GM12878 (cell line): ENCODE data around the gene ODAD2. TPM values are rescaled to one million over a fixed set of nuclear protein-coding genes. Genes with fewer than 3 reads are reported as not detected.

Experiments used
- ATAC-seq: fragments of 200-7000 bp; cut with Tn5 transposase; 3 replicates; pipeline ENCODE4 v1.9.1; 2020; ENCODE audit warnings: mild to moderate bottlenecking, moderate library complexity
- BruUV-seq: library from RNA; stranded (reverse); fragments of 400-500 nt; replicated peaks from 2 replicates; lab custom pipeline; 2021; lab: Mats Ljungman, UMichigan
- CTCF ChIA-PET: fragments of 300-600 bp; sonication (Branson Sonifier 250); formaldehyde crosslinking; extraction: SDS; loops from one replicate; lab custom pipeline; 2021; ENCODE audit warnings: inconsistent platforms; lab: Yijun Ruan, JAX
- POLR2A ChIA-PET: fragments of 350-600 bp; formaldehyde crosslinking; extraction: SDS; loops from one replicate; lab custom pipeline; 2021; ENCODE audit warnings: inconsistent platforms; lab: Charles Lee
- RAD21 ChIA-PET: fragments of 300-600 bp; sonication (Branson Sonifier 250); formaldehyde crosslinking; loops from one replicate; lab custom pipeline; 2023; ENCODE audit warnings: antibody characterized with exemption; ENCODE audit not compliant: unreplicated experiment; lab: Charles Lee
- SMC1A ChIA-PET: fragments of 300-600 bp; sonication (Branson Sonifier 250); formaldehyde crosslinking; loops from one replicate; lab custom pipeline; 2023; ENCODE audit not compliant: unreplicated experiment, uncharacterized antibody; lab: Charles Lee
- DNase-seq: peaks from one replicate; pipeline ENCODE4 v3.0.0-alpha.2; 2011; ENCODE audit warnings: low read depth, low spot score
- FAIRE-seq: peaks from 3 replicates; lab custom pipeline; 2011; peaks lifted over from hg19 to GRCh38; lab: Jason Lieb, UNC
- H2AFZ ChIP-seq: 2 replicates; pipeline ENCODE4 v1.6.0; 2011; ENCODE audit warnings: low read depth, low read length, control low read depth; ENCODE audit not compliant: control insufficient read depth
- H3K27ac ChIP-seq: 2 replicates; pipeline ENCODE4 v1.5.1; 2011; ENCODE audit warnings: control low read depth; ENCODE audit not compliant: control insufficient read depth, insufficient read depth
- H3K27me3 ChIP-seq, 2 experiments: replicated peaks in 1 of 2; 2 replicates each; pipeline versions ENCODE4 v1.6.0 to v1.6.1; 2011; ENCODE audit warnings: low read length in 1 of 2; ENCODE audit not compliant: control insufficient read depth in 2 of 2, insufficient read depth in 2 of 2
- H3K36me3 ChIP-seq, 2 experiments: 2 replicates each; pipeline ENCODE4 v1.5.1; 2011; ENCODE audit warnings: low read length in 1 of 2; ENCODE audit not compliant: control insufficient read depth in 2 of 2, insufficient read depth in 2 of 2
- H3K4me1 ChIP-seq: 2 replicates; pipeline ENCODE4 v1.6.1; 2011; ENCODE audit warnings: mild to moderate bottlenecking, low read length, moderate library complexity, mixed read lengths; ENCODE audit not compliant: control insufficient read depth, insufficient read depth
- H3K4me2 ChIP-seq: 2 replicates; pipeline ENCODE4 v1.6.0; 2011; ENCODE audit warnings: control low read depth; ENCODE audit not compliant: control insufficient read depth, insufficient read depth
- H3K4me3 ChIP-seq: fragments of 200-600 bp; sonication (generic); 2 replicates; pipeline ENCODE4 v1.5.1; 2016
- H3K79me2 ChIP-seq: 2 replicates; pipeline ENCODE4 v1.6.0; 2011; ENCODE audit warnings: low read length; ENCODE audit not compliant: control insufficient read depth, insufficient read depth
- H3K9ac ChIP-seq: 2 replicates; pipeline ENCODE4 v1.8.0; 2011; ENCODE audit warnings: low read length, control low read depth, mixed read lengths; ENCODE audit not compliant: control insufficient read depth, insufficient read depth
- H3K9me3 ChIP-seq: replicated peaks from 3 replicates; pipeline ENCODE4 v1.5.1; 2011; ENCODE audit warnings: mild to moderate bottlenecking, low read length; ENCODE audit not compliant: control insufficient read depth, insufficient read depth
- H4K20me1 ChIP-seq: 2 replicates; pipeline ENCODE4 v1.6.0; 2011; ENCODE audit not compliant: control insufficient read depth, insufficient read depth
- BMI1 ChIP-seq: fragments of 450-650 bp; IDR thresholded peaks from 2 replicates; pipeline ENCODE4 v1.6.1; 2016; ENCODE audit warnings: mild to moderate bottlenecking, moderate library complexity, borderline replicate concordance
- CBFB ChIP-seq: IDR thresholded peaks from 2 replicates; pipeline ENCODE4 v1.6.1; 2016; ENCODE audit warnings: antibody characterized with exemption, low read depth
- CBX5 ChIP-seq: sonication (generic); IDR thresholded peaks from 2 replicates; pipeline ENCODE4 v1.6.1; 2016; ENCODE audit warnings: low read depth, moderate library complexity, mild to moderate bottlenecking, inconsistent platforms
- CHD2 ChIP-seq: IDR thresholded peaks from 2 replicates; pipeline ENCODE4 v1.6.1; 2011; ENCODE audit warnings: low read depth, low read length, improper control_type of control experiment, borderline replicate concordance
- IKZF1 ChIP-seq: fragments of 450-650 bp; conservative IDR thresholded peaks from 2 replicates; pipeline ENCODE4 v1.6.1; 2017; ENCODE audit warnings: antibody characterized with exemption, mild to moderate bottlenecking
- IRF4 ChIP-seq: IDR thresholded peaks from 2 replicates; pipeline ENCODE4 v1.6.1; 2011; ENCODE audit warnings: low read depth, low read length
- IRF5 ChIP-seq: fragments of 450-650 bp; IDR thresholded peaks from 2 replicates; pipeline ENCODE4 v1.6.1; 2017; ENCODE audit warnings: borderline replicate concordance
- MAX ChIP-seq: IDR thresholded peaks from 2 replicates; pipeline ENCODE4 v1.6.1; 2012; ENCODE audit warnings: low read depth, low read length, improper control_type of control experiment
- PAX5 ChIP-seq: IDR thresholded peaks from 2 replicates; pipeline ENCODE4 v1.6.1; 2011; ENCODE audit warnings: low read depth, low read length, borderline replicate concordance
- POLR2A ChIP-seq: IDR thresholded peaks from 2 replicates; pipeline ENCODE4 v1.6.1; 2011; ENCODE audit warnings: low read depth, mild to moderate bottlenecking, low read length
- POLR2AphosphoS5 ChIP-seq: IDR thresholded peaks from 2 replicates; pipeline ENCODE4 v1.6.1; 2011; ENCODE audit warnings: mild to moderate bottlenecking, low read length, inconsistent platforms
- SIN3A ChIP-seq: IDR thresholded peaks from 2 replicates; pipeline ENCODE4 v1.6.1; 2012; ENCODE audit warnings: low read depth, low read length, improper control_type of control experiment
- SPI1 ChIP-seq: IDR thresholded peaks from 2 replicates; pipeline ENCODE4 v1.6.1; 2011; ENCODE audit warnings: low read depth, mild to moderate bottlenecking, low read length, moderate library complexity, borderline replicate concordance; ENCODE audit not compliant: insufficient read depth
- WGBS: methylation state at CpG from one replicate; pipeline ENCODE4 v1.1.6; 2016; ENCODE audit warnings: low lambda C conversion rate; ENCODE audit not compliant: insufficient replicate concordance, insufficient coverage; ENCODE audit errors: missing lambda C conversion rate; 5-methylcytosine and 5-hydroxymethylcytosine counted together
- in situ Hi-C: fragments of 300-500 bp; cut with MboI; formaldehyde crosslinking; loops from 9 replicates; pipeline ENCODE4 v1.14.3; 2018; ENCODE audit warnings: mixed read lengths
- intact Hi-C: fragments of 100-400 bp; cut with micrococcal nuclease; formaldehyde crosslinking; loops from one replicate; pipeline ENCODE4 v1.14.2; 2022; ENCODE audit not compliant: unreplicated experiment
- polyA plus RNA-seq, 11 experiments: library from polyadenylated mRNA; depleted of rRNA in 4 of 11; unstranded in 6 of 11; stranded (reverse) in 5 of 11; fragments of >200 nt; fragmentation: Nextera tagmentation in 4 of 11; fragmentation: Illumina TruSeq in 1 of 11; extraction: Ambion mirVana in 4 of 11; extraction: Trizol in 1 of 11; gene quantifications; 1 replicate in 1 of 11; 2 replicates in 10 of 11; pipeline versions ENCODE4 v1.2.1 to v1.2.3, GENCODE V29; 2011 to 2016; ENCODE audit warnings: inconsistent platforms in 2 of 11, missing spikeins in 2 of 11, low read depth in 1 of 11
- total RNA-seq, 4 experiments: library from RNA; depleted of rRNA in 3 of 4; stranded (reverse); fragments of >200 nt in 3 of 4; fragmentation: Illumina TruSeq in 1 of 4; extraction: Trizol in 1 of 4; gene quantifications; 2 replicates each; pipeline versions ENCODE4 v1.2.1 to v1.2.3, GENCODE V29; 2013 to 2021
- TF ChIP-seq, protein P1 (sequence below): fragments of 450-650 bp; IDR thresholded peaks from 2 replicates; pipeline ENCODE4 v1.6.1; 2017; ENCODE audit warnings: mild to moderate bottlenecking, low read depth, inconsistent platforms; ENCODE audit not compliant: poor library complexity, severe bottlenecking

Gene ODAD2
- total and polyA plus RNA-seq, 10 of the 15 experiments (the other 5 are each of a cell fraction or from before 2014, with no cell fraction given), result not detected

DNA sequence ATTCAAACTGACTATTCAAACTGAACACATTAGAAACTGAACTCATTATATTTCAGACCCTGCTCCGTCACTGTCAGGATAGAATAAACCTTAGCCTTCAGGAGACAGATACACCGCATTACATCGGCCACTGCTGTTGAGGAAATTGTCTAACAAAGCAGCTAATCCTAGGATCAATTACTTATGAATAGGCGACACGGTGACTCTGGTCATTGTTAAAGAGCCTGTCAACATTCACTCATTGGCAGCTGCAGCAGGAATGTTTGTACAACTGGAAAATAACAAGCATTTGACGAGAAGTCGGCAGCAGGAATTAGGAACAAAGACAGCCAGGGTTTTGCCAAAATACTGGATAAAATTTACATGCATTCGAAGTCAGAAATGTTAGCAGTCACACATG is 141.3 kb downstream of the ODAD2 start:
- no peaks in the 10 kb centered on the region for H4K20me1 ChIP-seq
- DNase-seq (no peak), FAIRE-seq (no peak), ATAC-seq (no peak)
- CTCF ChIA-PET, result no interaction called here
- intact Hi-C loops, result no loop called here
- H3K9me3 ChIP-seq, result no peaks in the 10 kb centered on the region
- no peaks in the 10 kb centered on the region for H3K36me3 ChIP-seq
- H2AFZ ChIP-seq, result no peak overlapping the region
- H3K79me2 ChIP-seq, result no peaks in the 10 kb centered on the region
- no peak for TF ChIP-seq BMI1
- H3K4me1 ChIP-seq, result no peaks in the 10 kb centered on the region
- in situ Hi-C loops, result no loop called here
- RAD21 ChIA-PET, result no interaction called here
- BruUV-seq, result no TSS peak
- H3K27me3 ChIP-seq, result no peaks in the 10 kb centered on the region
- POLR2A ChIA-PET, result no interaction called here
- no peak overlapping the region for H3K9ac ChIP-seq
- no peak overlapping the region for H3K27ac ChIP-seq
- H3K4me3 ChIP-seq, result no peak overlapping the region
- 46% methylated on average over 8 of the region's 8 CpGs for WGBS
- H3K4me2 ChIP-seq, result no peak overlapping the region
- SMC1A ChIA-PET, result no interaction called here

GRCh38 chr10:27844223-27844622 is 154.7 kb downstream of the ODAD2 start:
- no peaks in the 10 kb centered on the region for H3K27me3 ChIP-seq
- H4K20me1 ChIP-seq, result no peaks in the 10 kb centered on the region
- no peak for DNase-seq
- intact Hi-C loops, result no loop called here
- POLR2A ChIA-PET, result no interaction called here
- no peak overlapping the region for H3K4me2 ChIP-seq
- in situ Hi-C loops, result no loop called here
- no peak overlapping the region for H3K9ac ChIP-seq
- TF ChIP-seq MAX, result no peak
- no peak for TF ChIP-seq CBX5
- TF ChIP-seq SIN3A, result no peak
- no peak for TF ChIP-seq IRF4
- no peak for TF ChIP-seq SPI1
- TF ChIP-seq, protein P1, sequence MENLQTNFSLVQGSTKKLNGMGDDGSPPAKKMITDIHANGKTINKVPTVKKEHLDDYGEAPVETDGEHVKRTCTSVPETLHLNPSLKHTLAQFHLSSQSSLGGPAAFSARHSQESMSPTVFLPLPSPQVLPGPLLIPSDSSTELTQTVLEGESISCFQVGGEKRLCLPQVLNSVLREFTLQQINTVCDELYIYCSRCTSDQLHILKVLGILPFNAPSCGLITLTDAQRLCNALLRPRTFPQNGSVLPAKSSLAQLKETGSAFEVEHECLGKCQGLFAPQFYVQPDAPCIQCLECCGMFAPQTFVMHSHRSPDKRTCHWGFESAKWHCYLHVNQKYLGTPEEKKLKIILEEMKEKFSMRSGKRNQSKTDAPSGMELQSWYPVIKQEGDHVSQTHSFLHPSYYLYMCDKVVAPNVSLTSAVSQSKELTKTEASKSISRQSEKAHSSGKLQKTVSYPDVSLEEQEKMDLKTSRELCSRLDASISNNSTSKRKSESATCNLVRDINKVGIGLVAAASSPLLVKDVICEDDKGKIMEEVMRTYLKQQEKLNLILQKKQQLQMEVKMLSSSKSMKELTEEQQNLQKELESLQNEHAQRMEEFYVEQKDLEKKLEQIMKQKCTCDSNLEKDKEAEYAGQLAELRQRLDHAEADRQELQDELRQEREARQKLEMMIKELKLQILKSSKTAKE, result no peak
- TF ChIP-seq CBFB, result no peak
- no peak for TF ChIP-seq PAX5
- TF ChIP-seq IRF5, result no peak
- TF ChIP-seq POLR2A, result no peak
- no peak for TF ChIP-seq POLR2AphosphoS5
- TF ChIP-seq CHD2, result no peak
- no peak for TF ChIP-seq IKZF1
- TF ChIP-seq, all 136 proteins: peak for 0
- no peaks in the 10 kb centered on the region for H3K9me3 ChIP-seq
- H3K27ac ChIP-seq, result no peak overlapping the region
- H2AFZ ChIP-seq, result no peak overlapping the region
- no TSS peak for BruUV-seq
- ChIA-PET SMC1A (no interaction called here), RAD21 (no interaction called here), CTCF (no interaction called here)
- ATAC-seq (no peak), FAIRE-seq (no peak)
- H3K79me2 ChIP-seq, result no peaks in the 10 kb centered on the region
- WGBS, result 0% methylated on average over 1 of the region's 1 CpG
- no peak overlapping the region for H3K4me3 ChIP-seq
- H3K4me1 ChIP-seq, result no peaks in the 10 kb centered on the region
- H3K36me3 ChIP-seq, result no peaks in the 10 kb centered on the region
